H1 (cell line): ENCODE data around the gene SPDYA. TPM values are rescaled to one million over a fixed set of nuclear protein-coding genes. Genes with fewer than 3 reads are reported as not detected.

Experiments used
- CTCF ChIA-PET: fragments of 300-600 bp; sonication (Branson Sonifier 250); formaldehyde crosslinking; loops from one replicate; lab custom pipeline; 2021; ENCODE audit not compliant: partially characterized antibody; lab: Charles Lee
- POLR2A ChIA-PET: fragments of 300-600 bp; sonication (Branson Sonifier 250); formaldehyde crosslinking; loops from one replicate; lab custom pipeline; 2021; ENCODE audit warnings: inconsistent platforms; ENCODE audit not compliant: partially characterized antibody; lab: Charles Lee
- DNase-seq, 2 experiments: peaks; one replicate each; pipeline versions ENCODE4 v3.0.0 to v3.0.0-alpha.2; 2010 to 2022; ENCODE audit warnings: low spot score in 2 of 2, low read depth in 1 of 2, mixed read lengths in 1 of 2
- FAIRE-seq: peaks from 2 replicates; lab custom pipeline; 2011; peaks lifted over from hg19 to GRCh38; lab: Jason Lieb, UNC
- H2AFZ ChIP-seq: 2 replicates; pipeline ENCODE4 v1.8.1; 2012; ENCODE audit warnings: low read length, inconsistent platforms
- H2AK5ac ChIP-seq: 2 replicates; pipeline ENCODE4 v1.6.1; 2013; ENCODE audit warnings: low read depth, low read length
- H2BK120ac ChIP-seq: replicated peaks from 2 replicates; pipeline ENCODE3; 2013; ENCODE audit warnings: low read depth, low read length, inconsistent platforms
- H2BK12ac ChIP-seq: 2 replicates; pipeline ENCODE4 v1.6.1; 2013; ENCODE audit warnings: low read depth, low read length
- H2BK15ac ChIP-seq: 2 replicates; pipeline ENCODE4 v1.6.1; 2013; ENCODE audit warnings: low read length
- H2BK20ac ChIP-seq: 2 replicates; pipeline ENCODE4 v1.6.1; 2013; ENCODE audit warnings: low read length
- H2BK5ac ChIP-seq: 2 replicates; pipeline ENCODE4 v1.6.1; 2013; ENCODE audit warnings: low read depth, low read length
- H3K14ac ChIP-seq: 2 replicates; pipeline ENCODE4 v1.6.1; 2013; ENCODE audit warnings: inconsistent platforms; ENCODE audit not compliant: insufficient read length
- H3K18ac ChIP-seq: 2 replicates; pipeline ENCODE4 v1.6.1; 2013; ENCODE audit warnings: low read length; ENCODE audit errors: extremely low read depth
- H3K23ac ChIP-seq: 2 replicates; pipeline ENCODE4 v1.6.1; 2013; ENCODE audit warnings: inconsistent platforms; ENCODE audit not compliant: insufficient read length
- H3K23me2 ChIP-seq: 2 replicates; pipeline ENCODE4 v1.6.1; 2013; ENCODE audit warnings: low read depth, low read length
- H3K27ac ChIP-seq: 2 replicates; pipeline ENCODE4 v1.6.1; 2011; ENCODE audit warnings: low read depth, low read length, inconsistent platforms
- H3K27me3 ChIP-seq, 4 experiments: replicated peaks in 1 of 4; 1 replicate in 1 of 4; 2 replicates in 3 of 4; pipeline versions ENCODE4 v1.6.1 to v1.8.1; 2011 to 2013; ENCODE audit warnings: low read length in 3 of 4, mild to moderate bottlenecking in 3 of 4, inconsistent platforms in 2 of 4, mixed read lengths in 2 of 4, moderate library complexity in 1 of 4; ENCODE audit not compliant: control insufficient read depth in 3 of 4, insufficient read depth in 3 of 4; ENCODE audit errors: extremely low read depth in 1 of 4
- H3K36me3 ChIP-seq, 4 experiments: 2 replicates each; pipeline versions ENCODE4 v1.6.1 to v1.8.1; 2011 to 2013; ENCODE audit warnings: mild to moderate bottlenecking in 4 of 4, low read length in 3 of 4, moderate library complexity in 2 of 4, control low read depth in 1 of 4, inconsistent platforms in 1 of 4; ENCODE audit not compliant: insufficient read depth in 4 of 4, control insufficient read depth in 2 of 4
- H3K4ac ChIP-seq: replicated peaks from 2 replicates; pipeline ENCODE3; 2013; ENCODE audit warnings: low read length, low read depth, mixed read lengths, inconsistent platforms; ENCODE audit not compliant: insufficient read length
- H3K4me1 ChIP-seq, 4 experiments: replicated peaks in 1 of 4; 1 replicate in 1 of 4; 2 replicates in 3 of 4; pipeline versions ENCODE4 v1.6.1 to v1.8.1; 2011 to 2013; ENCODE audit warnings: low read length in 3 of 4, inconsistent platforms in 2 of 4, mixed read lengths in 1 of 4; ENCODE audit not compliant: insufficient read depth in 4 of 4, control insufficient read depth in 3 of 4
- H3K4me2 ChIP-seq, 2 experiments: 2 replicates each; pipeline versions ENCODE4 v1.6.1 to v1.8.1; 2011 to 2013; ENCODE audit warnings: low read depth in 2 of 2, low read length in 2 of 2, control low read depth in 1 of 2, inconsistent platforms in 1 of 2, mild to moderate bottlenecking in 1 of 2; ENCODE audit not compliant: insufficient read depth in 1 of 2
- H3K4me3 ChIP-seq, 4 experiments: fragments of 200-600, 300-600 bp in 1 of 4; sonication (generic), shearing (Covaris generic), sonication (Bioruptor Twin) in 1 of 4; 2 replicates each; pipeline versions ENCODE4 v1.5.1 to v1.8.1; 2011 to 2016; ENCODE audit warnings: low read length in 4 of 4, low read depth in 3 of 4, control low read depth in 2 of 4, inconsistent platforms in 2 of 4, mild to moderate bottlenecking in 2 of 4, mixed read lengths in 1 of 4, moderate library complexity in 1 of 4; ENCODE audit not compliant: insufficient read depth in 2 of 4; ENCODE audit errors: extremely low read depth in 1 of 4
- H3K56ac ChIP-seq: replicated peaks from 2 replicates; pipeline ENCODE3; 2013; ENCODE audit warnings: low read depth, mild to moderate bottlenecking, mixed read lengths, low read length, inconsistent platforms; ENCODE audit not compliant: insufficient read length
- H3K79me1 ChIP-seq: 2 replicates; pipeline ENCODE4 v1.6.1; 2013; ENCODE audit warnings: low read depth, low read length, control low read depth
- H3K79me2 ChIP-seq, 2 experiments: 2 replicates each; pipeline versions ENCODE4 v1.6.1 to v1.8.1; 2012 to 2013; ENCODE audit warnings: low read length in 2 of 2, mild to moderate bottlenecking in 2 of 2, inconsistent platforms in 1 of 2; ENCODE audit not compliant: insufficient read depth in 2 of 2, control insufficient read depth in 1 of 2
- H3K9ac ChIP-seq, 4 experiments: replicated peaks in 1 of 4; 1 replicate in 1 of 4; 2 replicates in 3 of 4; pipeline versions ENCODE4 v1.6.1 to v1.8.1; 2011 to 2013; ENCODE audit warnings: low read depth in 3 of 4, low read length in 3 of 4, control low read depth in 2 of 4, mild to moderate bottlenecking in 2 of 4, moderate library complexity in 2 of 4, inconsistent platforms in 1 of 4; ENCODE audit errors: extremely low read depth in 1 of 4
- H3K9me3 ChIP-seq, 2 experiments: 2 replicates each; pipeline versions ENCODE4 v1.6.1 to v1.8.1; 2012 to 2013; ENCODE audit warnings: mild to moderate bottlenecking in 2 of 2, moderate library complexity in 2 of 2, control low read depth in 1 of 2, inconsistent platforms in 1 of 2, low read depth in 1 of 2, low read length in 1 of 2, mixed read lengths in 1 of 2; ENCODE audit not compliant: insufficient read depth in 2 of 2
- H4K20me1 ChIP-seq, 2 experiments: replicated peaks in 1 of 2; 2 replicates each; pipeline versions ENCODE3 to v1.8.1; 2011 to 2013; ENCODE audit warnings: inconsistent platforms in 2 of 2, low read length in 2 of 2, mild to moderate bottlenecking in 1 of 2; ENCODE audit not compliant: insufficient read depth in 2 of 2, control insufficient read depth in 1 of 2
- H4K5ac ChIP-seq: 2 replicates; pipeline ENCODE4 v1.6.1; 2013; ENCODE audit warnings: low read length, low read depth, mixed read lengths, inconsistent platforms; ENCODE audit not compliant: insufficient read length
- H4K8ac ChIP-seq: 2 replicates; pipeline ENCODE4 v1.8.0; 2013; ENCODE audit warnings: mild to moderate bottlenecking, moderate library complexity, low read length, inconsistent platforms; ENCODE audit not compliant: insufficient read depth; ENCODE audit errors: extremely low read depth
- H4K91ac ChIP-seq: replicated peaks from 2 replicates; pipeline ENCODE3; 2013; ENCODE audit warnings: low read length, mixed read lengths, inconsistent platforms; ENCODE audit not compliant: insufficient read length
- EZH2 ChIP-seq: fragments of 200-600 bp; sonication (generic); IDR thresholded peaks from 2 replicates; pipeline ENCODE4 v1.7.1; 2012; ENCODE audit warnings: low read depth, mild to moderate bottlenecking, moderate library complexity, low read length, inconsistent platforms; ENCODE audit not compliant: severe bottlenecking
- TAF1 ChIP-seq: IDR thresholded peaks from 2 replicates; pipeline ENCODE4 v1.6.1; 2011; ENCODE audit warnings: mild to moderate bottlenecking, low read depth, low read length
- WGBS, 2 experiments: shearing (Covaris generic) in 1 of 2; methylation state at CpG; one replicate each; pipeline versions ENCODE4 v1.1.6 to v1.1.7; 2013 to 2015; ENCODE audit warnings: low lambda C conversion rate in 2 of 2, mixed read lengths in 2 of 2, inconsistent platforms in 1 of 2, low coverage in 1 of 2, missing lambda C conversion rate in 1 of 2; ENCODE audit not compliant: insufficient replicate concordance in 2 of 2, insufficient coverage in 1 of 2, insufficient read length in 1 of 2; ENCODE audit errors: extremely low coverage in 1 of 2, missing lambda C conversion rate in 1 of 2; 5-methylcytosine and 5-hydroxymethylcytosine counted together
- polyA plus RNA-seq, 7 experiments: library from polyadenylated mRNA; depleted of rRNA in 3 of 7; stranded (reverse) in 5 of 7; unstranded in 2 of 7; fragments of >200 nt in 5 of 7; fragments of 200-250 nt in 2 of 7; gene quantifications; 1 replicate in 5 of 7; 2 replicates in 1 of 7; 4 replicates in 1 of 7; pipeline versions ENCODE4 v1.2.1 to v1.2.3, GENCODE V29; 2011 to 2013; ENCODE audit warnings: missing spikeins in 2 of 7, mixed read lengths in 2 of 7
- total RNA-seq: library from RNA; stranded (reverse); fragmentation: NEBNext Ultra II Directional; extraction: Animal tissue kit (Norgen Biotek cat#: 25700); gene quantifications from 2 replicates; pipeline ENCODE4 v1.2.1, GENCODE V29; 2021

SPDYA gene
- total and polyA plus RNA-seq, 2 of the 8 experiments (the other 6 are each of a cell fraction or from before 2014, with no cell fraction given): 0.12 to 0.35 TPM

DNA sequence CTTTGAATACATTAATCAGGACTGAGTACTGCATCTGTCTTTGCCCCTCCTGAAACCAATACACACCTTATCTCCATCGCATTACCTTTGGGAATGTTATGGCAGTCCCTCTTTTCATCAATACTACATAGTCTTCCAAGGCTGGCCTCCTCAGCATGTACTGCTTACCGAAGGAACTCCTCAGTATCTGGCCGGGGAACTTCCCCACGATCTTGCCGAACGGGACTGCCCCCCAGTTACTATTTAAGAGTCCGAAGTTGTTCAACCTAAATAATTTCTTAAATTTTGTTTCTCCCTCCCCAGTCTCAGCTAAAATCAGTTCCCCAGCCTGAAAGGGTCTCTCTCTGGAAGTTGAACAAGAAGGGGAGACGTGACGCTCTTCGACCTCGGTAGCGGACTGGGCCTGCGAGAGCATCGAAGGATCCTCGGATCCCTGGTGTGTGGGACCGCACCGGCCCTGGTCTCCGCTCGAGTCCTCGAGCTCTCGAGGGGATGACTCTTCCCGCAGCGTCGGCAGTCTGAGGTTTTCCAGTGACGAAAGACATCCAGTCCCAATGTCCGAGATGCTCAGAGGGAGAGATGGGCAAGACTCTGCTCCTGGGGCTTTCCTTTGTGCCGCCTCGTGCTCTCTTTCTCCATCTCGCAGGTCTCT is 59.0 kb downstream of the SPDYA start:
- H3K4me2 ChIP-seq: peak overlapping the region; percentile 58 to 90
- peak overlapping the region; percentile 44 for H3K4ac ChIP-seq
- H3K36me3 ChIP-seq: peaks cover 0 to 8% (median 0%) of the 10 kb centered on the region in 4 experiments; a peak in 1 of 8 replicates
- 0 out of 2 replicates have a peak, but pooled peaks cover 6% of the 10 kb centered on the region for H3K23me2 ChIP-seq
- TF ChIP-seq EZH2 (no peak), TAF1 (no peak)
- TF ChIP-seq, all 59 proteins: peak for 0
- CTCF ChIA-PET: interaction anchor here (0.9 to 2.7 kb wide), 3 partner anchors 24 to 303 kb away, joined by 3 to 9 read pairs (median 3); no protein-coding TSS in a partner anchor
- H3K56ac ChIP-seq: peak overlapping the region; percentile 54
- no peak overlapping the region; the same call in none of the 2 replicates for H3K18ac ChIP-seq
- FAIRE-seq: no peak
- H4K91ac ChIP-seq: no peak overlapping the region
- peaks cover 5 to 37% of the 10 kb centered on the region in 2 experiments for H3K79me2 ChIP-seq
- H2BK120ac ChIP-seq: no peak overlapping the region
- no peak overlapping the region for H2BK12ac ChIP-seq
- 0 out of 2 replicates have a peak overlapping the region, but pooled peaks have one; percentile 40 for H2BK5ac ChIP-seq
- H3K4me1 ChIP-seq: no peaks in the 10 kb centered on the region; a peak in 1 of 7 replicates
- H2AK5ac ChIP-seq: no peak overlapping the region
- H2BK20ac ChIP-seq: no peak overlapping the region
- H4K8ac ChIP-seq: peak overlapping the region; percentile 96
- H4K5ac ChIP-seq: no peak overlapping the region
- POLR2A ChIA-PET: interaction anchor here (0.6 to 4.0 kb wide), 14 partner anchors 9 to 185 kb away, joined by 3 to 63 read pairs (median 4); partner anchors contain the start of genes PPP1CB and WDR43
- H2BK15ac ChIP-seq: no peak overlapping the region
- no peaks in the 10 kb centered on the region for H3K27me3 ChIP-seq
- H3K14ac ChIP-seq: no peak overlapping the region
- peak overlapping the region; percentile 74 for H3K27ac ChIP-seq
- peak overlapping the region; percentile 82 to 87 (median 85) for H3K9ac ChIP-seq
- peak overlapping the region; percentile 52 for H2AFZ ChIP-seq
- H3K4me3 ChIP-seq: peak overlapping the region; percentile 75 to 87 (median 84)
- H3K23ac ChIP-seq: no peak overlapping the region
- no peak for DNase-seq
- H3K79me1 ChIP-seq: 0 out of 2 replicates have a peak, but pooled peaks cover 4% of the 10 kb centered on the region
- H4K20me1 ChIP-seq: no peaks in the 10 kb centered on the region
- WGBS, 2 experiments: 3% methylated on average over 29 of the region's 29 CpGs; no CpG with 5 or more reads in 1 of the 2 experiments
- H3K9me3 ChIP-seq: no peaks in the 10 kb centered on the region
